ENCODE measurements around the gene HIP1R. TPM values are rescaled to one million over a fixed set of nuclear protein-coding genes. Genes with fewer than 3 reads are reported as not detected.

The HIP1R gene
- total and polyA plus RNA-seq, 2 of the 4 experiments (the other 2 are of a cell fraction): 13.8 to 18.5 TPM

- Histone ChIP-seq H3K56ac (ENCODE audit: extremely low read depth, insufficient read depth, low read length) (no peak overlapping the region), H2AK9ac (replicated peaks; ENCODE audit: low read depth, low read length, poor library complexity) (peak overlapping the region; percentile 32), H2BK20ac (ENCODE audit: low read depth, low read length) (no peak overlapping the region), H3K4me2 (ENCODE audit: low read depth, low read length) (no peak overlapping the region), H3K4ac (ENCODE audit: low read depth, low read length) (no peak overlapping the region), H3K36me3 (ENCODE audit: control insufficient read depth, insufficient read depth, low read length) (peaks cover 9% of the 10 kb centered on the region; the same call in 1 of the 2 replicates), H4K5ac (ENCODE audit: low read depth, low read length) (no peak overlapping the region), H3K27me3 (ENCODE audit: control insufficient read depth, insufficient read depth, low read length) (no peaks in the 10 kb centered on the region), H3K4me1 (ENCODE audit: control insufficient read depth, insufficient read depth, low read length) (peaks cover 3% of the 10 kb centered on the region; the same call in 1 of the 2 replicates), H4K91ac (ENCODE audit: insufficient read depth, low read depth, low read length) (no peak overlapping the region), H3K9me1 (ENCODE audit: insufficient read depth, low read length) (0 out of 2 replicates have a peak, but pooled peaks cover 6% of the 10 kb centered on the region), H2BK120ac (ENCODE audit: low read depth, low read length) (no peak overlapping the region), H3K9me3 (ENCODE audit: control insufficient read depth, insufficient read depth, low read length) (no peaks in the 10 kb centered on the region), H2AK5ac (ENCODE audit: low read depth, low read length) (no peak overlapping the region), H3K9ac (ENCODE audit: low read depth, low read length) (no peak overlapping the region), H3K79me1 (ENCODE audit: low read depth in 1 of 2, low read length in 2 of 2) (peaks cover 3 to 4% of the 10 kb centered on the region in 2 experiments; a peak in 2 of 4 replicates), H3K23ac (ENCODE audit: low read depth, low read length) (no peak overlapping the region), H3K27ac (ENCODE audit: insufficient read depth, low read length) (no peak overlapping the region), H4K20me1 (ENCODE audit: insufficient read depth, low read length) (peaks cover 27% of the 10 kb centered on the region), H3K14ac (replicated peaks; ENCODE audit: low read depth, low read length) (no peak overlapping the region), H2BK5ac (ENCODE audit: low read depth, low read length, poor library complexity, severe bottlenecking) (no peak overlapping the region), H4K8ac (ENCODE audit: low read depth in 2 of 2, low read length in 2 of 2) (no peak overlapping the region), H2AFZ (replicated peaks; ENCODE audit: low read length, poor library complexity) (no peak overlapping the region), H3K18ac (ENCODE audit: low read depth, low read length) (no peak overlapping the region), H3K4me3 (ENCODE audit: insufficient read depth, low read depth, low read length) (no peak overlapping the region), H2BK15ac (ENCODE audit: low read depth, low read length) (no peak overlapping the region)
- in situ Hi-C loops (cut with MboI; ENCODE audit: low sequenced_read_pairs): loop anchor here (5.0 kb wide), 1 partner anchor 379 kb away; no protein-coding TSS in a partner anchor
- BruUV-seq (replicated peaks): no TSS peak
- dilution Hi-C loops (cut with HindIII; ENCODE audit: low sequenced_read_pairs, unreplicated experiment): no loop called here
- ATAC-seq (ENCODE audit: low read depth) (no peak), DNase-seq (no peak)
- CTCF ChIA-PET: no interaction called here
- POLR2A ChIA-PET (ENCODE audit: unreplicated experiment): no interaction called here
- intact Hi-C loops (cut with micrococcal nuclease): no loop called here
- 88% methylated on average over 11 of the region's 22 CpGs; no CpG with 5 or more reads in 1 of the 2 experiments for WGBS, 2 experiments (ENCODE audit: extremely low coverage in 2 of 2, insufficient read length in 1 of 2)
- TF ChIP-seq RCOR1 (IDR thresholded peaks at IDR 0.05; ENCODE audit: insufficient replicate concordance, low read length) (no peak), MAFK (IDR thresholded peaks at IDR 0.05; ENCODE audit: low read depth, low read length) (no peak), ELK1 (IDR thresholded peaks at IDR 0.05; ENCODE audit: borderline replicate concordance, low read depth, low read length) (no peak), MAZ (IDR thresholded peaks at IDR 0.05; ENCODE audit: borderline replicate concordance, low read depth, low read length) (no peak), POLR2A (IDR thresholded peaks at IDR 0.05; ENCODE audit: low read depth, low read length) (no peak), RAD21 (IDR thresholded peaks at IDR 0.05; ENCODE audit: low read length) (no peak), CEBPB (IDR thresholded peaks at IDR 0.05; ENCODE audit: low read depth, low read length) (no peak), NFE2L2 (IDR thresholded peaks at IDR 0.05; ENCODE audit: low read depth, low read length) (no peak), USF2 (IDR thresholded peaks at IDR 0.05; ENCODE audit: low read depth, low read length) (no peak), RFX5 (IDR thresholded peaks at IDR 0.05; ENCODE audit: low read depth, low read length) (no peak), SMC3 (IDR thresholded peaks at IDR 0.05; ENCODE audit: low read depth, low read length) (no peak), CHD1 (IDR thresholded peaks at IDR 0.05; ENCODE audit: low read depth, low read length) (no peak), FOS (IDR thresholded peaks at IDR 0.05; ENCODE audit: low read depth, low read length) (no peak), MXI1 (IDR thresholded peaks at IDR 0.05; ENCODE audit: borderline replicate concordance, low read depth, low read length) (no peak)
- TF ChIP-seq, protein P1, sequence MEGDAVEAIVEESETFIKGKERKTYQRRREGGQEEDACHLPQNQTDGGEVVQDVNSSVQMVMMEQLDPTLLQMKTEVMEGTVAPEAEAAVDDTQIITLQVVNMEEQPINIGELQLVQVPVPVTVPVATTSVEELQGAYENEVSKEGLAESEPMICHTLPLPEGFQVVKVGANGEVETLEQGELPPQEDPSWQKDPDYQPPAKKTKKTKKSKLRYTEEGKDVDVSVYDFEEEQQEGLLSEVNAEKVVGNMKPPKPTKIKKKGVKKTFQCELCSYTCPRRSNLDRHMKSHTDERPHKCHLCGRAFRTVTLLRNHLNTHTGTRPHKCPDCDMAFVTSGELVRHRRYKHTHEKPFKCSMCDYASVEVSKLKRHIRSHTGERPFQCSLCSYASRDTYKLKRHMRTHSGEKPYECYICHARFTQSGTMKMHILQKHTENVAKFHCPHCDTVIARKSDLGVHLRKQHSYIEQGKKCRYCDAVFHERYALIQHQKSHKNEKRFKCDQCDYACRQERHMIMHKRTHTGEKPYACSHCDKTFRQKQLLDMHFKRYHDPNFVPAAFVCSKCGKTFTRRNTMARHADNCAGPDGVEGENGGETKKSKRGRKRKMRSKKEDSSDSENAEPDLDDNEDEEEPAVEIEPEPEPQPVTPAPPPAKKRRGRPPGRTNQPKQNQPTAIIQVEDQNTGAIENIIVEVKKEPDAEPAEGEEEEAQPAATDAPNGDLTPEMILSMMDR (conservative IDR thresholded peaks at IDR 0.05; ENCODE audit: low read depth, low read length): no peak
Observed at GRCh38 chr12:122858591-122859302, 23.5 kb downstream of the HIP1R start.

Data from IMR-90 (cell line).